H1 (cell line): ENCODE data around the gene NEDD9. TPM values are rescaled to one million over a fixed set of nuclear protein-coding genes. Genes with fewer than 3 reads are reported as not detected.

ENCODE experiments used
- CTCF ChIA-PET: fragments of 300-600 bp; sonication (Branson Sonifier 250); formaldehyde crosslinking; loops from one replicate; lab custom pipeline; 2021; ENCODE audit not compliant: partially characterized antibody; lab: Charles Lee
- POLR2A ChIA-PET: fragments of 300-600 bp; sonication (Branson Sonifier 250); formaldehyde crosslinking; loops from one replicate; lab custom pipeline; 2021; ENCODE audit warnings: inconsistent platforms; ENCODE audit not compliant: partially characterized antibody; lab: Charles Lee
- DNase-seq, 2 experiments: peaks; one replicate each; pipeline versions ENCODE4 v3.0.0 to v3.0.0-alpha.2; 2010 to 2022; ENCODE audit warnings: low spot score in 2 of 2, low read depth in 1 of 2, mixed read lengths in 1 of 2
- FAIRE-seq: peaks from 2 replicates; lab custom pipeline; 2011; peaks lifted over from hg19 to GRCh38; lab: Jason Lieb, UNC
- H2AFZ ChIP-seq: 2 replicates; pipeline ENCODE4 v1.8.1; 2012; ENCODE audit warnings: low read length, inconsistent platforms
- H2AK5ac ChIP-seq: 2 replicates; pipeline ENCODE4 v1.6.1; 2013; ENCODE audit warnings: low read depth, low read length
- H2BK120ac ChIP-seq: replicated peaks from 2 replicates; pipeline ENCODE3; 2013; ENCODE audit warnings: low read depth, low read length, inconsistent platforms
- H2BK12ac ChIP-seq: 2 replicates; pipeline ENCODE4 v1.6.1; 2013; ENCODE audit warnings: low read depth, low read length
- H2BK15ac ChIP-seq: 2 replicates; pipeline ENCODE4 v1.6.1; 2013; ENCODE audit warnings: low read length
- H2BK20ac ChIP-seq: 2 replicates; pipeline ENCODE4 v1.6.1; 2013; ENCODE audit warnings: low read length
- H2BK5ac ChIP-seq: 2 replicates; pipeline ENCODE4 v1.6.1; 2013; ENCODE audit warnings: low read depth, low read length
- H3K14ac ChIP-seq: 2 replicates; pipeline ENCODE4 v1.6.1; 2013; ENCODE audit warnings: inconsistent platforms; ENCODE audit not compliant: insufficient read length
- H3K18ac ChIP-seq: 2 replicates; pipeline ENCODE4 v1.6.1; 2013; ENCODE audit warnings: low read length; ENCODE audit errors: extremely low read depth
- H3K23ac ChIP-seq: 2 replicates; pipeline ENCODE4 v1.6.1; 2013; ENCODE audit warnings: inconsistent platforms; ENCODE audit not compliant: insufficient read length
- H3K23me2 ChIP-seq: 2 replicates; pipeline ENCODE4 v1.6.1; 2013; ENCODE audit warnings: low read depth, low read length
- H3K27ac ChIP-seq: 2 replicates; pipeline ENCODE4 v1.6.1; 2011; ENCODE audit warnings: low read depth, low read length, inconsistent platforms
- H3K27me3 ChIP-seq, 4 experiments: replicated peaks in 1 of 4; 1 replicate in 1 of 4; 2 replicates in 3 of 4; pipeline versions ENCODE4 v1.6.1 to v1.8.1; 2011 to 2013; ENCODE audit warnings: low read length in 3 of 4, mild to moderate bottlenecking in 3 of 4, inconsistent platforms in 2 of 4, mixed read lengths in 2 of 4, moderate library complexity in 1 of 4; ENCODE audit not compliant: control insufficient read depth in 3 of 4, insufficient read depth in 3 of 4; ENCODE audit errors: extremely low read depth in 1 of 4
- H3K36me3 ChIP-seq, 4 experiments: 2 replicates each; pipeline versions ENCODE4 v1.6.1 to v1.8.1; 2011 to 2013; ENCODE audit warnings: mild to moderate bottlenecking in 4 of 4, low read length in 3 of 4, moderate library complexity in 2 of 4, control low read depth in 1 of 4, inconsistent platforms in 1 of 4; ENCODE audit not compliant: insufficient read depth in 4 of 4, control insufficient read depth in 2 of 4
- H3K4ac ChIP-seq: replicated peaks from 2 replicates; pipeline ENCODE3; 2013; ENCODE audit warnings: low read length, low read depth, mixed read lengths, inconsistent platforms; ENCODE audit not compliant: insufficient read length
- H3K4me1 ChIP-seq, 4 experiments: replicated peaks in 1 of 4; 1 replicate in 1 of 4; 2 replicates in 3 of 4; pipeline versions ENCODE4 v1.6.1 to v1.8.1; 2011 to 2013; ENCODE audit warnings: low read length in 3 of 4, inconsistent platforms in 2 of 4, mixed read lengths in 1 of 4; ENCODE audit not compliant: insufficient read depth in 4 of 4, control insufficient read depth in 3 of 4
- H3K4me2 ChIP-seq, 2 experiments: 2 replicates each; pipeline versions ENCODE4 v1.6.1 to v1.8.1; 2011 to 2013; ENCODE audit warnings: low read depth in 2 of 2, low read length in 2 of 2, control low read depth in 1 of 2, inconsistent platforms in 1 of 2, mild to moderate bottlenecking in 1 of 2; ENCODE audit not compliant: insufficient read depth in 1 of 2
- H3K4me3 ChIP-seq, 4 experiments: fragments of 200-600, 300-600 bp in 1 of 4; sonication (generic), shearing (Covaris generic), sonication (Bioruptor Twin) in 1 of 4; 2 replicates each; pipeline versions ENCODE4 v1.5.1 to v1.8.1; 2011 to 2016; ENCODE audit warnings: low read length in 4 of 4, low read depth in 3 of 4, control low read depth in 2 of 4, inconsistent platforms in 2 of 4, mild to moderate bottlenecking in 2 of 4, mixed read lengths in 1 of 4, moderate library complexity in 1 of 4; ENCODE audit not compliant: insufficient read depth in 2 of 4; ENCODE audit errors: extremely low read depth in 1 of 4
- H3K56ac ChIP-seq: replicated peaks from 2 replicates; pipeline ENCODE3; 2013; ENCODE audit warnings: low read depth, mild to moderate bottlenecking, mixed read lengths, low read length, inconsistent platforms; ENCODE audit not compliant: insufficient read length
- H3K79me1 ChIP-seq: 2 replicates; pipeline ENCODE4 v1.6.1; 2013; ENCODE audit warnings: low read depth, low read length, control low read depth
- H3K79me2 ChIP-seq, 2 experiments: 2 replicates each; pipeline versions ENCODE4 v1.6.1 to v1.8.1; 2012 to 2013; ENCODE audit warnings: low read length in 2 of 2, mild to moderate bottlenecking in 2 of 2, inconsistent platforms in 1 of 2; ENCODE audit not compliant: insufficient read depth in 2 of 2, control insufficient read depth in 1 of 2
- H3K9ac ChIP-seq, 4 experiments: replicated peaks in 1 of 4; 1 replicate in 1 of 4; 2 replicates in 3 of 4; pipeline versions ENCODE4 v1.6.1 to v1.8.1; 2011 to 2013; ENCODE audit warnings: low read depth in 3 of 4, low read length in 3 of 4, control low read depth in 2 of 4, mild to moderate bottlenecking in 2 of 4, moderate library complexity in 2 of 4, inconsistent platforms in 1 of 4; ENCODE audit errors: extremely low read depth in 1 of 4
- H3K9me3 ChIP-seq, 2 experiments: 2 replicates each; pipeline versions ENCODE4 v1.6.1 to v1.8.1; 2012 to 2013; ENCODE audit warnings: mild to moderate bottlenecking in 2 of 2, moderate library complexity in 2 of 2, control low read depth in 1 of 2, inconsistent platforms in 1 of 2, low read depth in 1 of 2, low read length in 1 of 2, mixed read lengths in 1 of 2; ENCODE audit not compliant: insufficient read depth in 2 of 2
- H4K20me1 ChIP-seq, 2 experiments: replicated peaks in 1 of 2; 2 replicates each; pipeline versions ENCODE3 to v1.8.1; 2011 to 2013; ENCODE audit warnings: inconsistent platforms in 2 of 2, low read length in 2 of 2, mild to moderate bottlenecking in 1 of 2; ENCODE audit not compliant: insufficient read depth in 2 of 2, control insufficient read depth in 1 of 2
- H4K5ac ChIP-seq: 2 replicates; pipeline ENCODE4 v1.6.1; 2013; ENCODE audit warnings: low read length, low read depth, mixed read lengths, inconsistent platforms; ENCODE audit not compliant: insufficient read length
- H4K8ac ChIP-seq: 2 replicates; pipeline ENCODE4 v1.8.0; 2013; ENCODE audit warnings: mild to moderate bottlenecking, moderate library complexity, low read length, inconsistent platforms; ENCODE audit not compliant: insufficient read depth; ENCODE audit errors: extremely low read depth
- H4K91ac ChIP-seq: replicated peaks from 2 replicates; pipeline ENCODE3; 2013; ENCODE audit warnings: low read length, mixed read lengths, inconsistent platforms; ENCODE audit not compliant: insufficient read length
- BRCA1 ChIP-seq: IDR thresholded peaks from 2 replicates; pipeline ENCODE4 v1.6.1; 2012; ENCODE audit warnings: low read depth, low read length, improper control_type of control experiment
- CBX8 ChIP-seq: fragments of 300-800, 300-1000 bp; sonication (generic); IDR thresholded peaks from 2 replicates; pipeline ENCODE4 v1.7.1; 2016; ENCODE audit warnings: low read depth, low read length, borderline replicate concordance
- CEBPB ChIP-seq: IDR thresholded peaks from 2 replicates; pipeline ENCODE4 v1.6.1; 2012; ENCODE audit warnings: low read depth, low read length
- CHD1 ChIP-seq: IDR thresholded peaks from 2 replicates; pipeline ENCODE4 v1.6.1; 2012; ENCODE audit warnings: low read depth, low read length, improper control_type of control experiment
- HDAC2 ChIP-seq, 2 experiments: fragments of 300-600 bp in 1 of 2; sonication (generic) in 1 of 2; IDR thresholded peaks; 2 replicates each; pipeline ENCODE4 v1.6.1; 2011 to 2012; ENCODE audit warnings: low read depth in 2 of 2, low read length in 2 of 2, mild to moderate bottlenecking in 2 of 2, moderate library complexity in 2 of 2, borderline replicate concordance in 1 of 2, inconsistent platforms in 1 of 2
- JUN ChIP-seq: IDR thresholded peaks from 2 replicates; pipeline ENCODE4 v1.6.1; 2011; ENCODE audit warnings: low read depth, mild to moderate bottlenecking, improper control_type of control experiment, low read length
- KDM1A ChIP-seq: fragments of 200-600, 300-600 bp; sonication (generic); IDR thresholded peaks from 2 replicates; pipeline ENCODE4 v1.7.1; 2016; ENCODE audit warnings: mild to moderate bottlenecking, low read length, borderline replicate concordance
- PHF8 ChIP-seq: fragments of 200-600 bp; sonication (generic); conservative IDR thresholded peaks from 2 replicates; pipeline ENCODE4 v1.7.1; 2012; ENCODE audit warnings: low read depth, mild to moderate bottlenecking, inconsistent platforms, low read length, moderate library complexity
- POLR2AphosphoS5 ChIP-seq: IDR thresholded peaks from 2 replicates; pipeline ENCODE4 v1.6.1; 2011; ENCODE audit warnings: low read depth, low read length
- POU5F1 ChIP-seq: IDR thresholded peaks from 2 replicates; pipeline ENCODE4 v1.6.1; 2011; ENCODE audit warnings: low read depth, mild to moderate bottlenecking, low read length, moderate library complexity
- RAD21 ChIP-seq, 2 experiments: IDR thresholded peaks in 1 of 2; conservative IDR thresholded peaks in 1 of 2; 2 replicates each; pipeline ENCODE4 v1.6.1; 2011; ENCODE audit warnings: low read depth in 2 of 2, low read length in 2 of 2, improper control_type of control experiment in 1 of 2, inconsistent platforms in 1 of 2, mild to moderate bottlenecking in 1 of 2, moderate library complexity in 1 of 2
- SIX5 ChIP-seq: IDR thresholded peaks from 2 replicates; pipeline ENCODE4 v1.6.1; 2011; ENCODE audit warnings: mild to moderate bottlenecking, low read depth, low read length
- SP4 ChIP-seq: IDR thresholded peaks from 2 replicates; pipeline ENCODE4 v1.6.1; 2012; ENCODE audit warnings: low read length, inconsistent platforms
- TAF1 ChIP-seq: IDR thresholded peaks from 2 replicates; pipeline ENCODE4 v1.6.1; 2011; ENCODE audit warnings: mild to moderate bottlenecking, low read depth, low read length
- WGBS, 2 experiments: shearing (Covaris generic) in 1 of 2; methylation state at CpG; one replicate each; pipeline versions ENCODE4 v1.1.6 to v1.1.7; 2013 to 2015; ENCODE audit warnings: low lambda C conversion rate in 2 of 2, mixed read lengths in 2 of 2, inconsistent platforms in 1 of 2, low coverage in 1 of 2, missing lambda C conversion rate in 1 of 2; ENCODE audit not compliant: insufficient replicate concordance in 2 of 2, insufficient coverage in 1 of 2, insufficient read length in 1 of 2; ENCODE audit errors: extremely low coverage in 1 of 2, missing lambda C conversion rate in 1 of 2; 5-methylcytosine and 5-hydroxymethylcytosine counted together
- polyA plus RNA-seq, 7 experiments: library from polyadenylated mRNA; depleted of rRNA in 3 of 7; stranded (reverse) in 5 of 7; unstranded in 2 of 7; fragments of >200 nt in 5 of 7; fragments of 200-250 nt in 2 of 7; gene quantifications; 1 replicate in 5 of 7; 2 replicates in 1 of 7; 4 replicates in 1 of 7; pipeline versions ENCODE4 v1.2.1 to v1.2.3, GENCODE V29; 2011 to 2013; ENCODE audit warnings: missing spikeins in 2 of 7, mixed read lengths in 2 of 7
- total RNA-seq: library from RNA; stranded (reverse); fragmentation: NEBNext Ultra II Directional; extraction: Animal tissue kit (Norgen Biotek cat#: 25700); gene quantifications from 2 replicates; pipeline ENCODE4 v1.2.1, GENCODE V29; 2021

The NEDD9 gene
- total and polyA plus RNA-seq, 2 of the 8 experiments (the other 6 are each of a cell fraction or from before 2014, with no cell fraction given): 3.6 to 12.0 TPM

DNA sequence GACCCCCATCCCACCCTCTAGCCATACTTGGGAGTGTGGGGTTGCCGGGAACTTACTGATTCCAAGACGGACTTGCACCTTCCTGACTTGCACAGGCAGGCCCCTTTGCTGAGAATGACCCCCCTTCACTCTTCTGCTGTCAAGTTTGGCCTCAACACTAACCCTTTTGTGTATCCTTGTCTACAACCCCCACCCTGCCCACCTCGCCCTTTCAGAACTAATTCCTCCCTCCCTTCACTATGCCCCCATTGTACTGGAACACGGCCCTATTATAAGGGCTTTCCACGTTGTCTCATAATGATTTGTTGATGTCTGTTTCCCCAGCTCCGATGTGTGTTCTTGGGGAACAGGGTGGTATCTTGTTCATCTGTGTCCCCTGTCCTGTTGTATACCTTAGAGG, 4.4 kb upstream of the NEDD9 start:
- H3K56ac ChIP-seq: no peak overlapping the region
- no peaks in the 10 kb centered on the region for H4K20me1 ChIP-seq
- H3K36me3 ChIP-seq: no peaks in the 10 kb centered on the region
- no peak overlapping the region for H2AK5ac ChIP-seq
- TF ChIP-seq JUN (no peak), CHD1 (no peak), SP4 (no peak), RAD21 (IDR thresholded peaks at IDR 0.05 in 1 of 2, conservative IDR thresholded peaks at IDR 0.05 in 1 of 2; ENCODE audit: low read depth in 2 of 2, low read length in 2 of 2) (no peak), HDAC2 (IDR thresholded peaks at IDR 0.05; ENCODE audit: borderline replicate concordance in 1 of 2, low read depth in 2 of 2, low read length in 2 of 2) (no peak), CBX8 (no peak), PHF8 (no peak), KDM1A (no peak), TAF1 (no peak), POU5F1 (no peak), CEBPB (no peak), SIX5 (no peak), POLR2AphosphoS5 (no peak), BRCA1 (no peak)
- H2BK120ac ChIP-seq: no peak overlapping the region
- FAIRE-seq (no peak), DNase-seq (no peak)
- H3K79me1 ChIP-seq: no peaks in the 10 kb centered on the region
- H2BK15ac ChIP-seq: no peak overlapping the region
- H3K9me3 ChIP-seq: no peaks in the 10 kb centered on the region
- H3K27ac ChIP-seq: no peak overlapping the region
- H3K79me2 ChIP-seq: no peaks in the 10 kb centered on the region
- no peak overlapping the region for H3K23ac ChIP-seq
- H3K23me2 ChIP-seq: peaks cover 5% of the 10 kb centered on the region; the same call in 1 of the 2 replicates
- no peak overlapping the region for H4K91ac ChIP-seq
- CTCF ChIA-PET: interaction anchor here (1.5 kb wide), 1 partner anchor 35 kb away, joined by 3 read pairs; no protein-coding TSS in a partner anchor
- H3K18ac ChIP-seq: no peak overlapping the region
- no peak overlapping the region for H4K5ac ChIP-seq
- no peak overlapping the region for H3K9ac ChIP-seq
- no peak overlapping the region for H3K4me2 ChIP-seq
- peaks cover 3 to 11% (median 7%) of the 10 kb centered on the region in 4 experiments; a peak in 6 of 7 replicates for H3K4me1 ChIP-seq
- peaks cover 0 to 4% (median under 1%) of the 10 kb centered on the region in 4 experiments; a peak in 4 of 7 replicates for H3K27me3 ChIP-seq
- H3K4me3 ChIP-seq: no peak overlapping the region
- WGBS, 2 experiments: 97% methylated on average over 6 of the region's 6 CpGs; no CpG with 5 or more reads in 1 of the 2 experiments
- POLR2A ChIA-PET: no interaction called here
- H2BK20ac ChIP-seq: no peak overlapping the region
- H3K4ac ChIP-seq: no peak overlapping the region
- H2AFZ ChIP-seq: no peak overlapping the region
- H4K8ac ChIP-seq: no peak overlapping the region
- H2BK5ac ChIP-seq: no peak overlapping the region
- H3K14ac ChIP-seq: no peak overlapping the region
- H2BK12ac ChIP-seq: peak overlapping the region; percentile 18; the same call in 1 of the 2 replicates
